HG03097 (cell line): ENCODE measurements around the gene DNAJC27.

ENCODE experiments used
- ATAC-seq: cut with Tn5 transposase; IDR thresholded peaks from one replicate; pipeline ENCODE4 v1.9.1; 2021; ENCODE audit not compliant: unreplicated experiment, low FRiP score

The DNAJC27 gene

DNA sequence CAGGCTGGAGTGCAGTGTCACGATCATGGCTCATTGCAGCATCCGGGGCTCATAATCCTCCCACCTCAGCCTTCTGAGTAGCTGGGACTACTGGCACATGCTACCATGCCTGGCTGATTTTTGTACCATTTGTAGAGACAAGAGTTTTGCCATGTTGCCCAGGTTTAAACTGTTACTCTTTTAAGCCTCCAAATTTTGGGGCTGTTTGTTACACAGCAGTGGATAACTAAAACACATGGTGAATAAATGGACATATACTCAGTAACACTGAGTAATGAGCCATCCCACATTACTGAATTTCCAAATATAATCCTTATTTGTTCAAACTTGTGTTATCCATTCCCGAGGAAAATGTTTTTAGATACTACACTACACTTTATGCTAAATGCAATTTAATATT is 61.5 kb downstream of the DNAJC27 start:
- ATAC-seq: no peak

DNA sequence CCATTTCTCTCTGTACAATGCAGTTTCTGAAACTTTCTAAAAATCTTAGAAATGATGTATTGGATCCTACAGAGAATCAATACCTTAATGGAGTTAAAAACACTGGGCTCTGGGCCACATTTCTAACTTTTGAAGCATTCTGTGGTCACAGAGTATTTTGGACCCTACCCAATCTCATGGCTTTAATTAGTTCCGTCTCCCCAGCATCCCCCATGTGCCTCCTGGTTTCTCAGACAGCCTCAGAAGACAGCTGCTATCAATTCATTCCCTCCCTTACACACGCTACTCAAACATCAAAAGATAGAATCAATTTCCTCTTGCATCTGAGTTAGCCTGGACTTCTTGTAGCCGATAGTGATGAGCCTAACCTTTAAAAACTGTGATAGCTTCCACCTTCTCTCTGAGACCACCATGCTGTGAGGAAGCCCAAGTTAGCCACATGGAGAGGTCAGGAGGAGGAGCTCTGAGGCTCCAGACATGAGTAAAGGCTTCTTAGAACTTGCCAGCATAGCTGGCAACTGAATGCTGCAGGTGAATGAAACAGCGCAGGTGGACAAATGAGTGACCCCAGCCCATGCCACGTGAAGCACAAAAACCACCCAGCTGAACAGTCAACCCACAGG is 62.1 kb downstream of the DNAJC27 start:
- ATAC-seq: no peak

DNA sequence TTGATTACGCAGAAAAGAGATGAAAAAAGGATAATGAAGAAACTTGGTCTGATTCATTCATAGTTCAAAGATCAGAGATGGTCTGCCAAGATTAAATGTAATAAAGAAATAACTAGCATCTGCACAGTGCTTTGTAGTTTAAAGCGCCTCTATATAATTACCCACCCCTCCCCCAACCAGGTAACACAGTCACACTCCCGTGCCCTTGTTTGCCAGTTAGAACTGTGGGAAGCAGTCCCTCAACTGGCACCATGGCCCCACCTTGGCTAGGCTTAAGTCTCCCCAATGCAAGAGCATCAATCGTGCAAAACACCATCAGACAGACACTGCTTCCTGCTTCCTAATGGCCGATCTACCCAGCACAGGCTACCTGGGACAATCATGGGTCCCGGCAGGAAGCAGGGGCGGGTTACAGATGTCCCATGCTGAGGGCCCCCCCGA is 63.3 kb downstream of the DNAJC27 start:
- no peak for ATAC-seq

DNA sequence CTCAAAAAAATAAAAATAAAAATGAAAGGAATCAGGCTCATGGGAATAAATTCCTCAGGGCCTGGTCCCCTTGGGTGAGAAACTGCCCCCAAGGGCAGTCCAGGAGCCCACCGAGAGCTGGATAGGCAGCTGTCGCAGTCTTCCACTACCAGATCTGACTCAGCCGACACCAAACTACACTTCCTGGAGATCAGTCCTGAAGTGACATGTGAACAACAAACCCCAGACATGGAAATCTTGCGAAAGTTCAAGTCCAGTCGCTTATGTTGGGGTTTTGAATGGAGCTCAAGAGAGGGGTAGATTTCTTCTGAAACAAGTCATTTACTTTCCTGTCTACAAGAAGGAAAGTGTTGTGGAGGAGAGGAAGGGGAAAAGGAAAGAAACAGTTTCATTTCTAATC is 64.6 kb downstream of the DNAJC27 start:
- ATAC-seq: no peak

DNA sequence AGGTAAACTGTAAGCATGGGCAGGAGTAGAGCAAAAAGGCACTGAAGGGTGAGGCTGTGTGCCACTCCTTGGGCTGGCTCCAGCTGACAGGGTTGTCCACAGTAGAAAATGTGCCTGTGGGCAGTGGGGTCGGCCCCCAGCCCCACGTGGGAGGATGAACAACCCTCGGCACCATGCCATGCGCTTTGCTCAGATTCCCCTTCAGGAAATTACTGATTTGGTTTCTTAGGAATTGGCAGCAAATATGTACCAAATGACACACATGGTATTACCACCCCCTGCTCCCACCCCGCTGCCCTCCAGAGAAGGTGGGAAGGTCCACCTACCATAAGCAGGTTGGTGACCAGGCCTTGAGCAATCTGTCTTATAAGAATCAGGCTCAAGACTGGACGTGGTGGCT is 65.3 kb downstream of the DNAJC27 start:
- no peak for ATAC-seq

DNA sequence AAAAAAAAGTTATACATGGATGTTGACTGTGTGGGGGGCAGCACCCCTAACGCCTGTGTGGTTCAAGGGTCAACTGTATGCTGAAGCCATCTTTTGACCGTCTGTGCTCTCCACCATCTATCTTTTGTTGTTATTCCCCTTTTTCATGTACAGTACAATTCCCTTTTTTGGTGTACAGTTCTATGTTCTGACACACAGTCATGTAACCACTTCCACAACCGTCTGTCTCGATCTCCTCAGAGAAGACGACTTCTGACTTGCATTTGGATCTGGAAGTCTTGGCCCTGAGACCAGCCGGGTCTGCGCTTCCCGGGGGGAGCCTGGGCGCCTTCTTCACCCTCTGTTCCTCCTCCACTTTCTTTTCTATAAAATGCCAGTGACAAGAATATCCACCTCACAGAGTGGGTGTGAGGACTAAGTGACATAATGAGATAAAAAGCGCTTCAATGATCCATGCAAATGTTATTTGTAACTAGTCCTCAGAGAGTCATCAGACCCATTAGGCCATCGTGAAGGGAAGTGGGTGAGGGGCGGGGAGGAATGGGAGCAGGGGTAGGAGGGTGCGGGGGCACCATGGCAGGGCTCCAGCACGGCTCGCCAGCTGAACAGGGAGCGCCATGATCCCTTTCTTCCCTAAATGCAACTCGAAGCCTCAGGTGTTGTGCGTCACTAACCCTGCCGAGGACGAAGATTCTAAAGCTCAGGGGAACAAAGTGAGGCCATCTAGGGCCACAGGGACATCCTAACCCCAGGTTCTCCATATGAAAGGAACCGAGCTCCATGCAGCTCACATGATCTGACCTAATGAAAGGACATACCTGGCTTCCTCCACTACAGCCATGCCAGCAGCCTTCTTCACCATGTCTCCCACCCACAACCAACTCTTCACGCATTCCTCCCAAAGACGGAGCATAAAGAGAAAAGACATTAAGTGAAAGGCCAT is 68.3 kb downstream of the DNAJC27 start:
- ATAC-seq: no peak

DNA sequence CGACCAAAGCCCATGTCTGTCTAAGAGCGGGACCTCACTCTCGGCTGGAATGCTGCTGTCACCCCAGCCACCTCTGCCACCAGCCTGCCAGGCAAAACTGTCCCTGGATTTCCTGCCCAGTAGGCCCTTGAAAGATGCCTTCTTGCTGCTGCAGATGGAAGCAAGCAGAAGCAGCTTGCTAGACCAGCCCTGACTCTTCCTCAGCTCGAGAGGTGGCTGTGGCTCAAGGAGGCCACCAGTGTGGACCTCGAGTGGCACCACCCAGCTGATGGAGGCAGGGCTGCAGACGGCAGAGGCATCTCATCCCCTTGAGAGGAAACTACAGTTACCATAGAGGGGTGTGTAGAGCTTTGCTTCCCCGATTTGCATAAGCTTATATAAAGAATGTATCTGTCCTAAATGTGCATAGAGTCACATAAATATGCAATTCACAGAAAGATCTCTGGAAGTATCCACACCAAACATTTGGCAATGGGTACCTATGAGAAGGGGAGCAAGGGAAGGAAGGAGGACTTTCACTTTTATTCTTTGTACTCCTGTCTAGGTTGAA is 72.3 kb downstream of the DNAJC27 start:
- ATAC-seq: no peak

DNA sequence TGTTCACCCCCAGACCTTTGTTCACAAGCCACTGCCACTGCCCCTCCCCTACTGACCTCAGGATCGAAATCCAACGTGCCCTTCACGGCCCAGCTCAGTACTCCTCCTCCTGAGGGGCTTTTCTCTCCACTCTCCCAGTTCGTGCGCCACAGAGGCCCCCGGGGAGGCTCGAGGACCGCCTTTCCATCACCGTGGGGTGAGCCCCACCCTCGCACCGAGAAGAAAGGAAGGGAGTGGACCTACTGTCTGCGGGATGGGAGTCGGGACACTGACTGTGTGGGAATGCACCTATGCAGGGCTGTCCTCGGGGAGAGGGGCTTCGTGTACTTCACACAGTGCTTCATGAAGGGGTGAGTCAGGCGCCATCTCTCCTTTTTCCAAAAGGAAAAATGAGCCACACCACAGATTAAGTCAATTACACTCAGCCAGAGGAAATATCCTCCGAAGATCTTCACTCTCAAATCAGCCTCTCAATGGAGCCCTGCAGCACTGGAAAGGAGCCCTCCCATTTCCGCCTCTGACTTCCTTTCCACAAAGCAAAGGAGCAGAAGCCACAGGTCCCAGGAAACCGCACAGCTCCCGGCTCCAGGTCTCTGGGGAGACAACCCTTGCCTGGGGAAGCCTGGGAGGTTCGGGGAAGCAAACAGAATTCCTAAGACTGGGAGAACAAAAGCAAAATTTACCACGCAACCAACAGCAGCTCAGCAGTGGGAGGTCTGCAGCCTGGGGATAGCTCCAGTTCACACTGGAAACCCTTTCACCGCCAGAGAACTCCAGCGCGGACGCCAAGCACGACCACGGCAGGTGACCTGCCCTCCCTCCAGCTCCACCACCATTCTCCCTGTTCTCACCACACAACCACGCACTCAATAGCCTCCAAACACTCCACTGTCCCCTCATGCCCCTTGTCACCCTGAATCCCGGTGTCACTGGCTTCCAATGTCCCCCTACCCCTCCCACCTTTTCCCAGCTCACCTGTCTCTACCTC is 73.3 kb downstream of the DNAJC27 start:
- ATAC-seq: no peak

DNA sequence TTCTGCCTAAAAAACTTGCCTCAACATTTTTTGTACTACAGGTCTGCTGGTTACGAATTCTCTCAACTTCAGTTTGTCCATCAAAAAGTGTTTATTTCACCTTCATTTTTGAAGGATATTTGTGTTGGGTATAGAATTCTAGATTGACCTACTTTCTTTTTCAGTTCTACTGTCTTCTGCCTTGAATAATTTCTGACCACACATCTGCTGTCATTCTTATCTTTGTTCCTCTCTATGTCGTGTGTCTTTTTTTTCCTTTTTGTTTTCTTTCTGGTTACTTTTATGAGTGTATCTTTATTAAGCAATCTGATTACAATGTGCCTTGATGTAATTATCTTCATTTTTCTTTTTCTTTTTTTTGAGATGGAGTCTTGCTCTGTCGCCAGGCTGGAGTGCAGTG is 77.0 kb downstream of the DNAJC27 start:
- no peak for ATAC-seq

DNA sequence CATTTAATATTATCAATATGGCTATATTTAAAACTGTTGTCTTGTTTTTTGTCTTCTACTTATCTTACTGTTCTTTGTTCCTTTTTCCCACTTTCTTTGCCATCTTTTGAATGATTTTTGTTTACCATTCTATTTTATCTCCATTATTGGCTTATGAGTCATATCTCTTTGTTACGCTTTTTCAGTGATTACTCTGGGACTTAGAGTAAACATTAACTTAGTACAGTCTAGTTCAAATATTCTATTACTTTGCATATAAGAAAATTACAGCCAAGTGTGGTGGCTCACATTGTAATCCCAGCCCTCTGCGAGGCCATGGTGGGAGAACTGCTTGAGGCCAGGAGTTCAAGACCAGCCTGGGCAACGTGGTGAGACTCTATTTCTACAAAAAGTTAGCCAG is 77.8 kb downstream of the DNAJC27 start:
- no peak for ATAC-seq
